ENCODE data around the gene MYL2.

- TF ChIP-seq CTCF (IDR thresholded peaks at IDR 0.05) (no peak), POLR2A (IDR thresholded peaks at IDR 0.05) (no peak)
Observed at GRCh38 chr12:110862329-110862728, 58.0 kb downstream of the MYL2 start.
